Upper lobe of left lung (tissue), 4 donors: ENCODE results near the gene CHST11.

Source experiments
- CTCF ChIP-seq, 6 experiments: fragments of 450-650 bp in 4 of 6; fragments of 200-600 bp in 2 of 6; sonication (generic) in 2 of 6; IDR thresholded peaks; one replicate each; pipeline ENCODE4 v1.5.1; 2016 to 2019; ENCODE audit warnings: antibody characterized with exemption in 6 of 6
- POLR2AphosphoS5 ChIP-seq, 2 donors: sonication (generic); formaldehyde crosslinking; IDR thresholded peaks; one replicate each; pipeline ENCODE4 v1.5.1; 2017; ENCODE audit warnings: antibody characterized with exemption in 2 of 2

GRCh38 chr12:104472748-104473147 lies 16.0 kb downstream of the CHST11 start:
- TF ChIP-seq CTCF (IDR thresholded peaks at IDR 0.05) (no peak), POLR2AphosphoS5 (IDR thresholded peaks at IDR 0.05) (no peak)
